ENCODE data around the gene RIPOR1.
"Not testable (repeated sequence)": the region's sequence is repeated elsewhere in the genome, so short reads cannot be mapped to it uniquely, and the experiment has no call there.

The RIPOR1 gene

DNA sequence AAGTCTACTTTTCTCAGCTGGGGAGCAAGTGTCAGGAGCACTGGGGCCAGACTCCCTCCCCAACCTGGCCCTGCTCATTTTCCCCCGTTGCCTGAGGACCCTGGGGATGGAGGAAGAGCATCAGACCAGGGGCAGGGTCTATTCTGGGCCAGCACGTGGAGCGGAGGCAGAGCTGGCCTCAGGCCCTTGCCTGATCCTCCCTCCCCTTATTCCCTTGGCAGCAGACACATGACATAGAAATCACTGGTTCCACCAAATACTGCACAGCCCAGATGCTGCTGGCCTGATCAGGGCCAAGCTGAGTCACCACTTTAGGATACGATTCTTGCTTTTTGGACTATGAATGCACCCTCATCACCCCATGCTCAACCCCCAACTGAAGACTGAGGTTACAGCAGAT is 29.5 kb upstream of the RIPOR1 start:
- no peak for TF ChIP-seq CTCF (IDR thresholded peaks at IDR 0.05; ENCODE audit: low read depth, low read length)
- Histone ChIP-seq H3K27me3 (ENCODE audit: insufficient read depth, low read depth, severe bottlenecking) (no peaks in the 10 kb centered on the region), H3K36me3 (no peaks in the 10 kb centered on the region), H3K27ac (no peak overlapping the region), H3K4me3 (ENCODE audit: low read depth, low read length) (no peak overlapping the region), H3K9me3 (ENCODE audit: severe bottlenecking) (no peaks in the 10 kb centered on the region)
- no peak for DNase-seq

GRCh38 chr16:67504031-67505021 is 24.3 kb upstream of the RIPOR1 start:
- H3K36me3 ChIP-seq, result no peaks in the 10 kb centered on the region
- no peak overlapping the region for H3K27ac ChIP-seq
- H3K9me3 ChIP-seq (ENCODE audit: severe bottlenecking), result no peaks in the 10 kb centered on the region
- no peak for TF ChIP-seq CTCF (IDR thresholded peaks at IDR 0.05; ENCODE audit: low read depth, low read length)
- DNase-seq, result no peak
- no peak overlapping the region for H3K4me3 ChIP-seq (ENCODE audit: low read depth, low read length)
- no peaks in the 10 kb centered on the region for H3K27me3 ChIP-seq (ENCODE audit: insufficient read depth, low read depth, severe bottlenecking)

DNA sequence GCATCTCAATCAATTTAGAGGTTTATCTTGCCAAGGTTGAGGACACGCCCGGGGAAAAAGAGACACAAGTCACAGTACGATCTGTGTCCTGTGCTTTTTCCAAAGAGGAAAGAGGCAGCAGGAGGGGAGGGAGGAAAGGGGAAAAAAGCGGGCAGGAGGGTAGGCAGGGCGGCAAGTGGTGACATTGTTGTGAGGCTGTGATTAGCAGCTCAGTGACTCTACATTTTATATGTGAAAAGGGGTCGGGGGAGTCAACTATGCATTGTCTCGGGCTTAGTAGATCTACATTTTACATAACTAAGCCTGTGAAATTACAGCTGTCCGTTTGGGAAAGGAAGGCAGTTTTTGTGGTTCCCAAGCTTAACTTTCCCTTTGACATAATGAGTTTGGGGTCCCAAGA is 22.2 kb upstream of the RIPOR1 start:
- no peaks in the 10 kb centered on the region for H3K27me3 ChIP-seq (ENCODE audit: insufficient read depth, low read depth, severe bottlenecking)
- H3K27ac ChIP-seq, result no peak overlapping the region
- no peak overlapping the region for H3K4me3 ChIP-seq (ENCODE audit: low read depth, low read length)
- H3K36me3 ChIP-seq, result no peaks in the 10 kb centered on the region
- DNase-seq, result no peak
- TF ChIP-seq CTCF (IDR thresholded peaks at IDR 0.05; ENCODE audit: low read depth, low read length), result no peak
- no peaks in the 10 kb centered on the region for H3K9me3 ChIP-seq (ENCODE audit: severe bottlenecking)

DNA sequence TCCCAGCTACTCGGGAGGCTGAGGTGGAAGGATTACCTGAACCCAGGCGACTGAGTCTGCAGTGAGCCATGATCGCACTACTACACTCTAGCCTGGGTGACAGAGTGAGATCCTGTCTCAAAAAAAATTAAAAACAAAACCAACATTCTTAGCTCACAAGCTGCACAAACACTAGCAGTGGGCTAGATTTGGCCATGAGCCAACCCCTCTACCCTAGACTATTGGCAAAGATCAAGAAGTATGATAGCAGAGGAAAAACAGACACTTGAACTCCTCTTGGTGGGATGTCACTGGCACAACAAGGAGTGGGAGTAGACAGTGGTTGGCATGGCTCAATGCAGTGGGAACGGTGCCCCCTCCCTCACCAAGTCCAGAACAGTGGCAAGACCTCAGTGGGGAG is 19.6 kb upstream of the RIPOR1 start:
- H3K4me3 ChIP-seq (ENCODE audit: low read depth, low read length), result no peak overlapping the region
- no peak for TF ChIP-seq CTCF (IDR thresholded peaks at IDR 0.05; ENCODE audit: low read depth, low read length)
- no peaks in the 10 kb centered on the region for H3K9me3 ChIP-seq (ENCODE audit: severe bottlenecking)
- no peaks in the 10 kb centered on the region for H3K27me3 ChIP-seq (ENCODE audit: insufficient read depth, low read depth, severe bottlenecking)
- no peak overlapping the region for H3K27ac ChIP-seq
- H3K36me3 ChIP-seq, result no peaks in the 10 kb centered on the region
- DNase-seq, result no peak

DNA sequence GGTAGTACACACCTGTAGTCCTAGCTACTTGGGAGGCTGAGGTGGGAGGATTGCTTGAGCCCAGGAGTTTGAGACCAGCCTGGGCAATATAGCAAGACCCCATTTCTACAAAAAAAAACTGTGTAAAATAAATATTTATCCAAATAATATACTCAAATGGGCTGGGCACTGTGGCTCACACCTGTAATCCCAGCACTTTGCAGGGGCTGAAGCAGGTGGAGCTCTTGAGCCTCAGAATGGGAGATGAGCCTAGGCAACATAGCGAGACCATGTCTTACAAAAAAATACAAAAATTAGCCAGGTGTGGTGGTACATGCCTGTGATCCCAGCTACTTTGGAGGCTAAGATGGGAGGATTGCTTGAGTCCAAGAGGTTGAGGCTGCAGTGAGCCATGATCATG is 14.7 kb upstream of the RIPOR1 start:
- not testable (repeated sequence) for H3K9me3 ChIP-seq (ENCODE audit: severe bottlenecking); H3K27me3 ChIP-seq (ENCODE audit: insufficient read depth, low read depth, severe bottlenecking); H3K27ac ChIP-seq; DNase-seq; H3K4me3 ChIP-seq (ENCODE audit: low read depth, low read length); H3K36me3 ChIP-seq

GRCh38 chr16:67514382-67514828 is 14.2 kb upstream of the RIPOR1 start:
- H3K4me3 ChIP-seq (ENCODE audit: low read depth, low read length), result no peak overlapping the region
- no peak overlapping the region for H3K27ac ChIP-seq
- H3K9me3 ChIP-seq (ENCODE audit: severe bottlenecking), result no peaks in the 10 kb centered on the region
- no peaks in the 10 kb centered on the region for H3K27me3 ChIP-seq (ENCODE audit: insufficient read depth, low read depth, severe bottlenecking)
- peak; percentile 63 for TF ChIP-seq CTCF (IDR thresholded peaks at IDR 0.05; ENCODE audit: low read depth, low read length)
- H3K36me3 ChIP-seq, result no peaks in the 10 kb centered on the region
- peak; percentile 76 for DNase-seq
